ENCODE results near the gene COL9A3. TPM values are rescaled to one million over a fixed set of nuclear protein-coding genes. Genes with fewer than 3 reads are reported as not detected.

Gene COL9A3
- total RNA-seq, 4 donors from 2014 or later = 6.0 to 223 (median 8.0) TPM

DNA sequence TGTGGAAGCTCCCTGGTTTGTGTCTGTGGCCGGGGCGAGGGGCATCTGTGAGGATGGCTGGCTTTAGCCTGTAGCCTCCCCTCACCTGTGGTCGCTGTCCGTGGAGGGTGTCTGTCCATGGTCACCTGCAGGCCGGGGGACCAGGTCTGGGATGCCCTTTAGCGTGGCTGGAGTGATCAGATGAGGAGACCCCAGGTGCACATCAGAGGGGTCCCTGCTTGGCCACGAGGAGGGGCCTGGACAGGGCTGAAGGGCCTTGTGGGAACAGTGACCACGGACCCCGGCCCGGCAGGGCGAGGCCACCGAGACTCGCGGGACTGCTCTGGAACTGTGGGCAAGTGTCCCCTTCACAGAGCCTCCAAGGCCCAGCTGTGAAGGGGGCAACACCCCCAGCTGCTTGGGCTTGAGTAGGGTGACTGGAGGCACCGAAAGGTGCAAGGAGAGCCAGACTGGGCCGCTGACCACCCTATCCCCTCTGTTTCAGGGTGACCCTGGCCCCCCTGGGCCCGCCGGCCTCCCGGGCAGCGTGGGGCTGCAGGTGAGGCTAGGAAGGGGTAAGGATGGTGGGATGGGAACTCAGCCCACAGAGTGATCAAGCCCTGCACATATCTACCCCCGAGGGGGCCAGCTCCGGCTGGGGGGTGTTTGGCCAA lies 8.6 kb downstream of the COL9A3 start:
- TF ChIP-seq EP300 (IDR thresholded peaks at IDR 0.05; ENCODE audit: low read depth) = no peak
- no peak for TF ChIP-seq POLR2AphosphoS5 (IDR thresholded peaks at IDR 0.05)
- TF ChIP-seq, protein P1, sequence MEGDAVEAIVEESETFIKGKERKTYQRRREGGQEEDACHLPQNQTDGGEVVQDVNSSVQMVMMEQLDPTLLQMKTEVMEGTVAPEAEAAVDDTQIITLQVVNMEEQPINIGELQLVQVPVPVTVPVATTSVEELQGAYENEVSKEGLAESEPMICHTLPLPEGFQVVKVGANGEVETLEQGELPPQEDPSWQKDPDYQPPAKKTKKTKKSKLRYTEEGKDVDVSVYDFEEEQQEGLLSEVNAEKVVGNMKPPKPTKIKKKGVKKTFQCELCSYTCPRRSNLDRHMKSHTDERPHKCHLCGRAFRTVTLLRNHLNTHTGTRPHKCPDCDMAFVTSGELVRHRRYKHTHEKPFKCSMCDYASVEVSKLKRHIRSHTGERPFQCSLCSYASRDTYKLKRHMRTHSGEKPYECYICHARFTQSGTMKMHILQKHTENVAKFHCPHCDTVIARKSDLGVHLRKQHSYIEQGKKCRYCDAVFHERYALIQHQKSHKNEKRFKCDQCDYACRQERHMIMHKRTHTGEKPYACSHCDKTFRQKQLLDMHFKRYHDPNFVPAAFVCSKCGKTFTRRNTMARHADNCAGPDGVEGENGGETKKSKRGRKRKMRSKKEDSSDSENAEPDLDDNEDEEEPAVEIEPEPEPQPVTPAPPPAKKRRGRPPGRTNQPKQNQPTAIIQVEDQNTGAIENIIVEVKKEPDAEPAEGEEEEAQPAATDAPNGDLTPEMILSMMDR (IDR thresholded peaks at IDR 0.05) = no peak
- no peak for TF ChIP-seq POLR2A (IDR thresholded peaks at IDR 0.05)
- Histone ChIP-seq H3K4me1 (peaks cover 9 to 12% (median 11%) of the 10 kb centered on the region in 4 donors), H3K4me3 (no peak overlapping the region), H3K27ac (peak overlapping the region in 2 of 4 donors; percentile 78 to 83), H3K27me3 (peaks cover 3% of the 10 kb centered on the region), H3K9me3 (no peaks in the 10 kb centered on the region), H3K36me3 (no peaks in the 10 kb centered on the region)
- intact Hi-C loops (cut with DNase I; ENCODE audit: low total_unique reads) = no loop called here
- DNase-seq = no peak
- WGBS, 2 donors (ENCODE audit: low coverage in 1 of 2) = 70% methylated on average over 22 of the region's 22 CpGs; no CpG with 5 or more reads in 1 of the 2 donors
- in situ Hi-C loops (cut with MboI; ENCODE audit: low pct_ligation_motif_present in 1 of 4, low pct_unique_long_range_greater_than_20kb in 1 of 4, low sequenced_read_pairs in 3 of 4) = no loop called here

DNA sequence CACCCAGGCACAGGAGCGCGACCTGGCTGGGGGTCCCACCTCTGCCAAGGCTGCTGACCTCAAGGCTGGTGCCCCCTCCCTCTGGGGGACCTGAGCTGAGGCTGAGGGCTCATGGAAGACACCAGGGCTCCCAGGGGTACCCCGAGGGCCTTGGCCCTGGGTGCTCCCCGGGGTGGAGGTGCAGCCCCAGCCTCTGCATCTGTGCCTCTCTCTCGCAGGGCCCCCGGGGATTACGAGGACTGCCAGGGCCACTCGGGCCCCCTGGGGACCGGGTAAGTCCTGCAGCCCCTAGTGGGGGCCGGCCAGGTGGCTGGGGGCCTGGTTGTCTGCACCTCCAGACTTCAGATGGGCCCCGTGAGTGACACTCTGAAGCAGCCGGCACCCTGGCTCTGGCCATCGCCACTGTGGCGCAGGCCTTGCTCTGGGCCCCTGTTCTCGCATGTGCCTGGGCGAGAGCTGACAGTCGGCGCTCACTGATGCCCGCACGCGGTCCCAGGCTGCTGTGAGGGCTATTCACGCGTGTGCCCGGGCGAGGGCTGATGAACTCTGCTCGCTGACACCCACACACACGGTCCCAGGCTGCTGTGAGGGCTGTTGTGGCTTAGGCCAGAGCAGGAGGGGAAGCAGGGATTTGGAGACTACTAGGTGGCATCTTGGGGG lies 9.3 kb downstream of the COL9A3 start:
- Histone ChIP-seq H3K27ac (peak overlapping the region in 1 of 4 donors; percentile 83), H3K36me3 (no peaks in the 10 kb centered on the region), H3K9me3 (no peaks in the 10 kb centered on the region), H3K27me3 (no peaks in the 10 kb centered on the region), H3K4me1 (peaks cover 13 to 16% (median 15%) of the 10 kb centered on the region in 4 donors), H3K4me3 (no peak overlapping the region)
- intact Hi-C loops (cut with DNase I; ENCODE audit: low total_unique reads) (no loop called here), in situ Hi-C loops (cut with MboI; ENCODE audit: low pct_ligation_motif_present in 1 of 4, low pct_unique_long_range_greater_than_20kb in 1 of 4, low sequenced_read_pairs in 3 of 4) (no loop called here)
- no peak for DNase-seq
- WGBS, 2 donors (ENCODE audit: low coverage in 1 of 2) = 77% methylated on average over 22 of the region's 27 CpGs; no CpG with 5 or more reads in 1 of the 2 donors
- TF ChIP-seq, protein P1 (IDR thresholded peaks at IDR 0.05) = no peak

GRCh38 chr20:62826646-62827310 lies 9.9 kb downstream of the COL9A3 start:
- H3K27me3 ChIP-seq = no peaks in the 10 kb centered on the region
- in situ Hi-C loops (cut with MboI; ENCODE audit: low pct_ligation_motif_present in 1 of 4, low pct_unique_long_range_greater_than_20kb in 1 of 4, low sequenced_read_pairs in 3 of 4) (no loop called here), intact Hi-C loops (cut with DNase I; ENCODE audit: low total_unique reads) (no loop called here)
- 90 to 100% methylated on average over 1 to 24 of the region's 24 CpGs for WGBS, 2 donors (ENCODE audit: low coverage in 1 of 2)
- H3K9me3 ChIP-seq = no peaks in the 10 kb centered on the region
- no peak for TF ChIP-seq EP300 (IDR thresholded peaks at IDR 0.05; ENCODE audit: low read depth)
- TF ChIP-seq, protein P1 (IDR thresholded peaks at IDR 0.05) = no peak
- TF ChIP-seq POLR2AphosphoS5 (IDR thresholded peaks at IDR 0.05) = no peak
- no peak for TF ChIP-seq POLR2A (IDR thresholded peaks at IDR 0.05)
- H3K27ac ChIP-seq = no peak overlapping the region
- no peaks in the 10 kb centered on the region for H3K36me3 ChIP-seq
- peaks cover 19 to 23% (median 21%) of the 10 kb centered on the region in 4 donors for H3K4me1 ChIP-seq
- DNase-seq = no peak
- H3K4me3 ChIP-seq = no peak overlapping the region

GRCh38 chr20:62827311-62828038 lies 10.6 kb downstream of the COL9A3 start:
- in situ Hi-C loops (cut with MboI; ENCODE audit: low pct_ligation_motif_present in 1 of 4, low pct_unique_long_range_greater_than_20kb in 1 of 4, low sequenced_read_pairs in 3 of 4) = no loop called here
- Histone ChIP-seq H3K27ac (no peak overlapping the region), H3K4me1 (peaks cover 26 to 30% (median 28%) of the 10 kb centered on the region in 4 donors), H3K27me3 (no peaks in the 10 kb centered on the region), H3K4me3 (no peak overlapping the region), H3K9me3 (no peaks in the 10 kb centered on the region), H3K36me3 (no peaks in the 10 kb centered on the region)
- intact Hi-C loops (cut with DNase I; ENCODE audit: low total_unique reads) = no loop called here
- 85% methylated on average over 19 of the region's 29 CpGs; no CpG with 5 or more reads in 1 of the 2 donors for WGBS, 2 donors (ENCODE audit: low coverage in 1 of 2)
- no peak for DNase-seq
- TF ChIP-seq POLR2A (IDR thresholded peaks at IDR 0.05) (no peak), POLR2AphosphoS5 (IDR thresholded peaks at IDR 0.05) (no peak), EP300 (IDR thresholded peaks at IDR 0.05; ENCODE audit: low read depth) (no peak)
- TF ChIP-seq, protein P1 (IDR thresholded peaks at IDR 0.05) = no peak

Data from transverse colon (tissue), 4 donors.